ENCODE data around the gene NOTCH2.
"Not testable (repeated sequence)": the region's sequence is repeated elsewhere in the genome, so short reads cannot be mapped to it uniquely, and the experiment has no call there.

Gene NOTCH2

DNA sequence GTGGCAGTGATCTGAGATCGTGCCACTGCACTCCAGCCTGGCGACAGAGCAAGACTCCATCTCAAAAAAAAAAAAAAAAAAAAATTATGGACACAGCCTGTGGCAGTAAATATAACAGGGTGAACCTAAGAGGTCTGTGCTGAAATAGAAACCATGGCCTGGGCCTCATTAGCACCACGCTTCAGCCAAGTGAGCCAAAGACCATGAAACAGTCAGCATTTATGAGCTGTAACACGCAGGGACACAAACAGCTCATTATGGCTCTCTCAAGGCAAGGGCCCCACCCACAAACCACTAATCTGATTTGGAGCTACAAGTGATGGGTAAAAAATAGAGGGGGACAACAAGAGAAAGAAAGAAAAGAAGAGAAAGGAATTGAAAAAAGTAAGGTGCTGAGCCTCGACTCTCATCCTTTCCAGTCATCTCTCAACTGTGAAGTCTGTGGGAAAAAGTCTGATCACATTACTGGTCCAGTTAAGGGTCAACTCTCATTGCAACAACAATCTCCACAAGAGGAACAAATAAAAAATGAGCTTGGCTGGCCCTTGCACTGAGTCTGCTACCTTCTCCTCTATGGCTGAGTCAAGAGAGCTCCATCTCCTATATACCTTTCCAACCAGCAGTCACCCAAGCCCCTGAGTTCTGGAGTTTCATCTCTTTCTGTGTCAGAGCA, 93.7 kb downstream of the NOTCH2 start:
- not testable (repeated sequence) for DNase-seq (ENCODE audit: low read depth in 3 of 3, low spot score in 1 of 3)

- DNase-seq (ENCODE audit: low read depth in 3 of 3, low spot score in 1 of 3) = no peak
Measured at GRCh38 chr1:119975006-119975405, 94.5 kb downstream of the NOTCH2 start.

DNA sequence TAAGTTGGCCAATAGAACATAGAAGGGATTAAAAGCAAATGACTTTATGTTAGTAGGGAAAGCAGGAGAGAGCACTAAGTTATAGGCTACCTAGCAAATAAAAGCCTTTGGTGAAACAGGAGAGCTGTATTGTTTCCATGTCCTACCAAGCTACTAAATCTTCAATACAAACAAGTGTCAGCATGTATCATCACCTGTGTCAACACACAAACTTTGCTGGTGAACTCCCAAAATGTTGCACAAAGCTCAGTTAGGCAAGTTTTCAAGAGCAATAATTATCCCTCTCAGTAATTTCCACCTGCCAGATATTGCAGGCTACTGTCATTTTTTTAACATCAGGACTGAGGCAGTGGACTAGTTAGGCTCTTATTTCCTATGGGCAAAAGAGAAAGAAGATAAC, 95.4 kb downstream of the NOTCH2 start:
- DNase-seq (ENCODE audit: low read depth in 3 of 3, low spot score in 1 of 3) = no peak

DNA sequence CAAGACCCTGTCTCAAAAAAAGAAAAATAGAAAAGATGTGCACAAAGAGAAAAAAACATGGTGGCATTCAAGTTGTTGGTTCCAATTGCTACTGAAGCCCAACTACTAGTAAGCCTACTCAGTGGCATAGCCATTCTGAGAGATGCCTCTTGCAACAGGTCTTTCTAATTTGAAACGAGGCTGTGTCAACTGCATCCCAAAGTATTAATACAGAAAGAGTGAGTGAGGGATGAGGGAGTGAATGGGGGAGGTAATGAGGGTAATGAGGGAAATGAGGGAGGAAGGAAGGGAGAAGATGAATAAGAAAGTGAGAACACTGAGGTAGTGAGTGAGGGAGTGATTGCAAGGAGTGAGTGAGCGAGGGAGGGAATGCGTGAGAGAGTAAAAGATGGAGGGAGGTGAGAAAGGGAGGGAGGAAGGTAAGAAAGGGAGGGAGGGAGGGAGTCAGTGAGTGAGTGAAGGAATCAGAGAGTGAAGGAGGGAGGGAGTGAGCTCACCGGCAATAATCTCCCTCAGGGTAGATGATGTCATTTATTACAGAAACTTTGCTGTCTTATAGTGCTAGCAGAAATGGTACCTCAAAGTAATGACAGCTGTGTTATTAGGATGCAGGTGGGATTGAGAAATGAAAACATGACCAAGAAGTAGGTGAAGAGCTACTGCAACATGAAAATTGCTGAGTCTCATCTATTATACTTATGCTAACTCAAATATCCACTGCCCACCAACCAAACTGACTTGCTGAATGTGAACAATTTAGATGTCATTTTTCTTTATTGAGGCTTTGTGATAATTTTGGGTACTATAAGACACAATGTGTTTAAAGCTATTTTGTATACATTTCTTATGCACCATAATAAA, 97.5 kb downstream of the NOTCH2 start:
- DNase-seq (ENCODE audit: low read depth in 3 of 3, low spot score in 1 of 3) = no peak

GRCh38 chr1:119968601-119969000, 100.9 kb downstream of the NOTCH2 start:
- no peak for DNase-seq (ENCODE audit: low read depth in 3 of 3, low spot score in 1 of 3)

DNA sequence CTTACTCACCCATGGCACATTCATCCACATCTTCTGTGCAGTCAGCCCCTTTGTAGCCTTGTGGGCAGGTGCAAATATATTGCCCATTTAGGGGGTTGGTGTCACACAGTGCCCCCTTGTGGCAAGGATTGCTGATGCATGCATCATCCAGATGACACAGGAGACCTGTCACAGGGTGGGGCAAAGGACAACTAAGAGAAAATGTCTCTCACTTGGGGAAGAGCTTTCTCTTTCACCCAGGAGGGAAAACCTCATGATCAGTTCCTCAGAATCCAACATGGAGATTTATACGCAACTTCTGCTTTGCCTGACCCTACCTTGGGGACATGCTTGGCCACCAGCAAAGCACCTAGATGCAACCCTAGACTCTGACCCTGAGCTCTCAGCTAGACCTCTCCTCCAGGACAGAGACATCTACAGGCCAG, 101.4 kb downstream of the NOTCH2 start:
- peak; percentile 23 to 71 (median 47) for DNase-seq (ENCODE audit: low read depth in 3 of 3, low spot score in 1 of 3)

DNA sequence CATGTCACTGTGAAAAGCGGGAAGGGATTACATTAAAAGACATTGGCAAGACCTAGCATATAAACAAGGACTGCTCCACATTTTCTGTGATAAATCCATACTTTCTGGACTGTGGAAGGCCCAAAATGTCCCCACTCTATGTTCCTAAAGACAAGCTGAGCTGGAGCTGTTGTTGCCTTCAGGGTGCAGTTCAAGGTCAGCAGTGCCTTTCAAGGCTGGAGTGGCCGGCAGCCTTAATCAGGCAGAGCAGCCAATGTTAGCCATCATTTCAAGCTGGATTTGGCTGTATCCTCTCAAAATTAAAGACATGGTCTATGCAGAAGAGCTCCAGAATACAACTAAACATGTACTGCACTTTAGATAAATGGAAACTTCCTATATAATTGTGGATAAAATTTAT, 102.8 kb downstream of the NOTCH2 start:
- DNase-seq (ENCODE audit: low read depth in 3 of 3, low spot score in 1 of 3) = no peak

DNA sequence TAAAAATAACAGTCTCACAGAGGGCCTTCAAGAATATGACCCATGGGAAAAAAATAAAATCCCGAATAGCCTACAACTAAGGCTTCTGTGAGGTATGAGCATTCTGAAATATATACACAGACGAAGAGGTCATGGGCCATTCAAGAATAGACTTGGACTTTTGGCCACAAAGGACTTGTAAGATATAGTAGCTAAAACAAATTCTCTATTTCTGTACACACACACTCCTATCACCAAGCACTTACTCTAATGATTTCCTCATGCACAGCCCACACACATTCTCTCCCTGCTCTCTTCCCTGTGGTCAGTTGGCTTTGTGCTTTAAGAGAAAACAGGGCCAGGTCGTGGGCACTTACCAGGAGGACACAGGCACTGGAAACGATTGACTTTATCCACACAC, 103.4 kb downstream of the NOTCH2 start:
- no peak for DNase-seq (ENCODE audit: low read depth in 3 of 3, low spot score in 1 of 3)

DNA sequence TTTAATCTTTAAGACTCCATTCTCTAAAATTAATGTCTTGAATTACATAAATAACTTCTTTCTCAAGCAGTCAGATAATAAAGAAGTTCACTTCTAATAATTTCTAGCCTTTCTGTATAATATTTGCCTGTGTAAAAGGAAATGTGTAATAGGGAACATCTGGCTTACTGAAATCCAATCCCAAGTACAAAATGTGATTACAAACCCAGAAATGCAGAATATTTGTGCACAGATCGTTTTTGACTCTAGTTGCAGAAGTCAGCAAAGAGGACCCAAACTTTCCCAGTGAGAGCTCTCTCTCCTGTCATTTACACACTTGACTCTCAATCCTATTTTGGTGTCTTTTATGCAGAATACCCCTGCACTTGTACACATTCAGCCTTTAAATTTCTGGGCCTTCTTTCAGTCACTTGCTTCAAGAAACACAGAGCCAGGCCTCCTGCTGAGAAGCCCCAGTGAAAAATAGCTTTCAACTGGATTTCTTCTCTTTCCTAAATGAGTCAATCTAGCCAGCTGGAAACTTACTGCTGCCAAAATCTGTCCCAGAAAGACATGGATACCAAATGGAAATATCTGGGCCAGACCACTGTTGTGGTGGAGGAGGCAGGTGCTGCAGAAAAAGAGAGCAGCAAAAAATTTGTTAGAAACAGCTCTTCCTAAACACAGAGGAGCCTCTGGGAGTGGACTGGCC, 104.6 kb downstream of the NOTCH2 start:
- no peak for DNase-seq (ENCODE audit: low read depth in 3 of 3, low spot score in 1 of 3)

DNA sequence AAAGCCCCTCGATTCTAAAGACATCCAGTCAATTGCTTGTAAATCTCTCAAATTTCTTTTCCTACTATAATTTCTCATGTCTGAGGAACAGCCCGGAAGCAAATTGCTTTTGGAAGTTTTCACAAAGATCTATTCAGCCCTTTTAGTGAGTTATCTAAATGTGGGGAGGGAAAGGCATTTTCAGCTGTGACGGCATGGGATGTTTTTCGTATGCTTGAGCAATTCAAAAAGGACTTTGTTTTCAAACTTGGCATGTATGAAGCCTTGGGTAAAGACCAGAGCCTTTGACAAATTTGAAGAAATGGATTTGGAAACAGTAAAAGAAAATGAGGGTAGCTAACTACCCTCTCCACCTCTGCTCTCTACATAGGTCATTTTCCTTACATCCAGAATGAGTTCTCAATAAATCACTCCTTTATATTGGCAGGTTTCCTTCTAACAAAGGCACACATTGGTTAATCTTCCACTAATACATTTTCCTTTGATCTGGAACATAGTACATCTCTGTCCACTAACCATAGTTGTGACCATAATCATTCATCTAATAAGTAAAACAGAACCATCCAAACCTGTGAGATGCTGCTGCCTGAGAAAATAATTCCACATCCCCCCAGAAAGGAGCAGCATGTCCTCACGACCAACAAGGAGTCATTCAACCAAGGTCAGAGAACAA, 107.0 kb downstream of the NOTCH2 start:
- no peak for DNase-seq (ENCODE audit: low read depth in 3 of 3, low spot score in 1 of 3)

DNA sequence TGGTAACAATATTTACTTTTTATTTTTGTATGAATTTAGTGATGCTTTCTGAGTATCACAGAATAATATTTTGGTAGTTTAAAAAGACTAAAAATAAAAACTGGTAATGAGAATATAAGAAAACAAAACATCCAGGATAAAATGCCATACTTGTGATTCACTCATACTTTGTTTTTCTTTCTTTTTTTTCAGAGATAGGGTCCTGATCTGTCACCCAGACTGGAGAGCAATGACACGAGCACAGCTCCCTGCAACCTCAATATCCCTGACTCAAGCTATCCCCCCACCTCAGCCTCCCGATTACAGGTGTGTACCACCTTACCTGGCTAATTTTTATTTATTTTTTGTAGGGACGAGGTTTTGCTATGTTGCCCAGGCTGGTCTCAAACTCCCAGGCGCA, 109.0 kb downstream of the NOTCH2 start:
- no peak for DNase-seq (ENCODE audit: low read depth in 3 of 3, low spot score in 1 of 3)

GRCh38 chr1:119959268-119960220, 109.9 kb downstream of the NOTCH2 start:
- no peak for DNase-seq (ENCODE audit: low read depth in 3 of 3, low spot score in 1 of 3)

DNA sequence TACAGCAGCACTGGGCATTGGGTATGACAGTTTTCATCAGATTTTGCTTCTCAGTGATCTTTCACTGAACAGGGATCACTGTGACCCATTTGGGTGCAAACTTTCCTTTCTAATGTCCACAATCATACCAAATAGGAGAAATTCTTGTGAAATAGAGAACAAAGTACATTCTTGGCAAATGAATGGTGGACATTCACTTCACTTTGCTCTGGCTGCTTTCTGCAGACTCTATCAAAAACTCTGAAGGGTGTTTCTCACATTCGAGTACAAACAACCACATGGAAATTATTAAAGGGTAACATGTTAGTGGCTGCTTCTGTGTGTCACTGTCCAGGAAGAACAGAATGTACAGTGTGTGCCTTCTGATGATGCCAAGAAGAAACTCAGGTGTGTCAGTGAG, 111.2 kb downstream of the NOTCH2 start:
- no peak for DNase-seq (ENCODE audit: low read depth in 3 of 3, low spot score in 1 of 3)

- DNase-seq (ENCODE audit: low read depth in 3 of 3, low spot score in 1 of 3) = no peak
Measured at GRCh38 chr1:119956306-119956705, 113.2 kb downstream of the NOTCH2 start.

DNA sequence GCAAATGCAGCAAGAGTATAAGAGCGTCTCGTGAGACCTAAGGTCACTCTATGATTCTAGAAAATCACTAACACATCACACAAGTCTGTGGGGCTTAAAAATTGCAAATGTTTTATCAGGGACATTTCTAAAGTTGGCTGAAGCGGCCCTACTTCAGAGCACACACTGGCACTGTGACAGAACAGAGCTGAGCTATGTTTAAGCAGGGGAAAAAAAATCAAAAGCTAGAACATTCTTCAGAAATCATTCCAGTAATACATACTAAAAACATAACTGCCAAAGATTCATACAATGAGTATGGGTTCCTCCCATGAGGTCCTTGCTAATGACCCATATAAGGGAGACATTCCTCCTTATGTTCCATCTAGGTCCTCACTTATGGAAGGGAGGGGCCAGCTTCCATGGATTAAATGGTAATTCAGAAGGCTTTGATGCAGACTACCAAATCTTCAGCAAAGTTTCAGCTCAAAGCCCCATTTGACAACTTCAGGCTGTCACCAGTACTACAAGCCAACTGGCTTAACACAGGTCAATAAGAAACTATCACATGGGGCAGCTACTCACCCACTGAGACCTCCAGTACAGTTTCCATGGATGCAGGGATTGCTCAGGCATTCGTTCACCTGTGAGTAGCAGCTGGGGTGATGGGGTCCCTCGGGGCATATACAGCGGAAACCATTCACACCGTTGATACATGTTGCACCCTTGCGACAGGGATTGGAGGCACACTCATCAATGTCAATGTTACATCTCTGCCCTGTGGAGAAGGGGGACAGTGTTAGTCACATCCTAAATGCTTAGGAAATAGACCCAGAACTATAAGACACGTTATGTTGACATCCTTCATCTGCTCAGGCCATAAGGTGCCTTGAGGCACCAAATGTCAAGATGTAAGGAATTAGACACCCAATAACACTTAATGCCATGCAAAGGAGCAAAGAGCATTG, 114.7 kb downstream of the NOTCH2 start:
- DNase-seq (ENCODE audit: low read depth in 3 of 3, low spot score in 1 of 3) = no peak

- no peak for DNase-seq (ENCODE audit: low read depth in 3 of 3, low spot score in 1 of 3)
Measured at GRCh38 chr1:119953266-119953998, 116.0 kb downstream of the NOTCH2 start.

DNA sequence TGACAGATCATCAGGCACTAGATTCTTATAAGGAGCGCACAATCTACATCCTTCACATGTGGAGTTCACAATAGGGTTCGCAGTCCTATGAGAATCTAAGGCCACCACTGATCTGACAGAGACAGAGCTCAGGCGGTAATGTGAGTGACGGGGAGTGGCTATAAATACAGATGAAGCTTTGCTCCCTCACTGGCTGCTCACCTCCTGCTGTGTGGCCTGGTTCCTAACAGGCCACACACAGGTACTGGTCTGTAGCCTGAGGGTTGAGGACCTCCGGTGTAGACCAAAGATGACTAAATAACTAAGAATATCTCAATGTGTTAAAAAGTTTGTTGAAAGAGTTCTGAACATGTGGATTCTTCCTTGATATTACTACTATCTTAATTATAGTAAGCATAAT, 117.0 kb downstream of the NOTCH2 start:
- no peak for DNase-seq (ENCODE audit: low read depth in 3 of 3, low spot score in 1 of 3)

All from stimulated activated CD4-positive, alpha-beta T cell treated with anti-CD3 and anti-CD28 coated beads, TNF-alpha, amount 100 ng/mL, for 1 hour (primary cell).